GM19468 (cell line): ENCODE data around the gene FCRL2.

ENCODE experiments used
- ATAC-seq: cut with Tn5 transposase; IDR thresholded peaks from one replicate; pipeline ENCODE4 v1.9.1; 2021; ENCODE audit warnings: mild to moderate bottlenecking, moderate library complexity, moderate number of reproducible peaks; ENCODE audit not compliant: unreplicated experiment; ENCODE audit errors: extremely low read depth

FCRL2 gene

GRCh38 chr1:157696966-157697628 is 79.8 kb downstream of the FCRL2 start:
- no peak for ATAC-seq
